HFF-Myc (cell line): Measurements from ENCODE around the gene CDK3.

Experiments used
- DNase-seq: peaks from one replicate; pipeline ENCODE4 v3.0.0-alpha.2; 2011; ENCODE audit warnings: low read depth; ENCODE audit errors: extremely low read depth
- H3K4me3 ChIP-seq: replicated peaks from 2 replicates; pipeline ENCODE4 v1.5.1; 2011; ENCODE audit warnings: low read depth, mild to moderate bottlenecking, control low read depth, low read length
- CTCF ChIP-seq: IDR thresholded peaks from 2 replicates; pipeline ENCODE4 v1.5.1; 2012; ENCODE audit warnings: mild to moderate bottlenecking, low read depth, low read length, control low read depth; ENCODE audit errors: missing control alignments

The CDK3 gene

GRCh38 chr17:76049836-76050537, 49.3 kb downstream of the CDK3 start:
- TF ChIP-seq CTCF, result no peak
- no peak overlapping the region for H3K4me3 ChIP-seq
- no peak for DNase-seq

DNA sequence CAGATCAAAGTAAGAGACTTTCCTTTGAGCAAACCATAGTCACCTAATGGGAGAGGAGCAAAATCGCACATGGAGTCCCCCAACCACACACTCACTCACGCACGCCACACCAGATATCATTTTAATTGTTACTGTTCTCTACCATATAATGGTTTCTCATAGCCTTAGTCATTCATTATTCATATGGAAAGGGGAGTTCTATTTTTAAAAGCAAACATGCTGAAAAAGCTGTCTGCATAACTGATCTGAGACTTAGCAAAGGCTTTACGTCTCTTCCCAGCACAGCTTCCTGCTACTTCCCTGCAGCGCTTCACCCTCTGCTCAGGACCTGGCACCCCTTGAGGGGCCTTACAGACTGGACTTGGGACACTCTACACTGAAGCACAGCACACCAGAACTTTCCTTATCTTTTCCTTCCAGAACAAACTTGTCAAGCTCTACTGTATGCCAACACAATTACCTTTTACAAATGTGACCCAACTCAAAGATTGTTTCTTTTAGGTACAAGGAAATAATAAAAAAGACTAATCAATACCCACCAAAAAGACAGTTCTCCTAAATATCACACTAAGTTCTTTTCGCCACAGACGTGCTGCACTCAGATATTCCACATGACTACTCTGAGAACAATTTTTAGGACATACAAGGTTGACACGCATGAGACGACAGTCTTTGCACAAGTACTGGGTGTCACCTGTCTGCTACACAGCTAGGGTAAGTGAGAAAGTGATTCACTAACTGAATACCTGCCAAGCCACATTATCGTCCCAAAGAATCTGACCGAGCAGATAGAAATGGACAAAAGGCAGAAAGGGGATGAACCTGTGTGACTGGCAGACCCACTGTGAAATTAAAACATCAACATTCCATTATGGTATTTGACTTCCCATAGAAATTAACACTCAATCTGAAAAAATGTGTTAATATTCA, 50.1 kb downstream of the CDK3 start:
- no peak for DNase-seq
- no peak overlapping the region for H3K4me3 ChIP-seq
- TF ChIP-seq CTCF, result no peak

DNA sequence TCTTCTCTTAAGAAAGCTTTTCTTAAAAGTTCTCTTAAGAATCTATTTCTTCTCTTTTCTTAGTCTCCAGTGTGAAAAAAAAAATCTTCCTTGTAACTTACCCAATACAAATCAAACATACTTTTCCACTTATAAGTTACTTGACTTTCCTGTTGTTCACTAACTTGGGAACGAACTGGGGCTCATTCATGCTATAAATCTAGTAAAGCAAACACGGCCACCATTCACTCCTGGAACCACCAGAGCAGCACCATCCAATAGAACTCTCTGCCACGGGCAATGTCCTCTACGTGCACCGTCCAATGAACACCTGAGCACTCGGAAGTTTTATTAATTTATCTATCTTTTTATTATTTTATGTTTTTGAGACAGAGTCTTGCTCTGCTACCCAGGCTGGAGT, 50.9 kb downstream of the CDK3 start:
- TF ChIP-seq CTCF, result no peak
- no peak for DNase-seq
- no peak overlapping the region for H3K4me3 ChIP-seq

- no peak for DNase-seq
- no peak overlapping the region for H3K4me3 ChIP-seq
- no peak for TF ChIP-seq CTCF
Measured at GRCh38 chr17:76053246-76054111, 52.8 kb downstream of the CDK3 start.

- DNase-seq, result no peak
- H3K4me3 ChIP-seq, result no peak overlapping the region
- TF ChIP-seq CTCF, result no peak
Measured at GRCh38 chr17:76054112-76054476, 53.4 kb downstream of the CDK3 start.
